PC-3 (cell line): ENCODE data around the gene WDR90. TPM values are rescaled to one million over a fixed set of nuclear protein-coding genes. Genes with fewer than 3 reads are reported as not detected.
A peak's percentile ranks its signal among the peaks of the same experiment; 100 is the strongest.
"Not testable (repeated sequence)": the region's sequence is repeated elsewhere in the genome, so short reads cannot be mapped to it uniquely, and the experiment has no call there.

Experiments
- ATAC-seq: fragments of 200-7000 bp; cut with Tn5 transposase; 2 replicates; pipeline ENCODE4 v1.9.1; 2020; ENCODE audit warnings: mild to moderate bottlenecking, moderate library complexity
- BruUV-seq: library from RNA; stranded (reverse); fragments of 400-500 nt; replicated peaks from 2 replicates; lab custom pipeline; 2021; lab: Mats Ljungman, UMichigan
- CTCF ChIA-PET: fragments of 300-600 bp; sonication (Branson Sonifier 250); formaldehyde crosslinking; loops from one replicate; lab custom pipeline; 2022; ENCODE audit warnings: antibody characterized with exemption; lab: Charles Lee
- POLR2A ChIA-PET: fragments of 300-600 bp; sonication (Branson Sonifier 250); formaldehyde crosslinking; loops from one replicate; lab custom pipeline; 2022; ENCODE audit warnings: antibody characterized with exemption; ENCODE audit not compliant: unreplicated experiment; lab: Charles Lee
- DNase-seq: peaks from one replicate; pipeline ENCODE4 v3.0.0-alpha.2; 2015
- H2AFZ ChIP-seq: fragments of 300-600 bp; sonication (generic); 2 replicates; pipeline ENCODE4 v1.6.0; 2016; ENCODE audit warnings: antibody characterized with exemption, low read length
- H3F3A ChIP-seq: fragments of 300-600 bp; sonication (generic); one replicate; pipeline ENCODE4 v1.6.0; 2017; ENCODE audit warnings: antibody characterized with exemption, low read length, control low read depth, mild to moderate bottlenecking; ENCODE audit not compliant: unreplicated experiment
- H3K27ac ChIP-seq: fragments of 300-600 bp; sonication (generic); 2 replicates; pipeline ENCODE4 v1.5.1; 2016; ENCODE audit warnings: mild to moderate bottlenecking, low read length
- H3K27me3 ChIP-seq: fragments of 300-600 bp; sonication (generic); 2 replicates; pipeline ENCODE4 v1.6.1; 2016; ENCODE audit warnings: low read length, mixed read lengths
- H3K36me3 ChIP-seq: fragments of 300-600 bp; sonication (generic); 2 replicates; pipeline ENCODE4 v1.6.1; 2016; ENCODE audit warnings: low read depth, mixed run types, low read length, mixed read lengths
- H3K4me1 ChIP-seq: fragments of 300-600 bp; sonication (generic); 2 replicates; pipeline ENCODE4 v1.5.1; 2016; ENCODE audit warnings: low read length; ENCODE audit not compliant: insufficient read depth
- H3K4me2 ChIP-seq: fragments of 300-600 bp; sonication (generic); 2 replicates; pipeline ENCODE4 v1.6.0; 2016; ENCODE audit warnings: low read length
- H3K4me3 ChIP-seq: fragments of 300-600 bp; sonication (generic); 2 replicates; pipeline ENCODE4 v1.5.1; 2016; ENCODE audit warnings: mild to moderate bottlenecking, low read length, mixed read lengths
- H3K79me2 ChIP-seq: fragments of 300-600 bp; sonication (generic); 2 replicates; pipeline ENCODE4 v1.6.1; 2017; ENCODE audit warnings: low read length, mixed read lengths
- H3K9ac ChIP-seq: fragments of 300-600 bp; sonication (generic); 2 replicates; pipeline ENCODE4 v1.6.0; 2016; ENCODE audit warnings: mild to moderate bottlenecking, low read length
- H3K9me2 ChIP-seq: fragments of 300-600 bp; sonication (generic); replicated peaks from 2 replicates; pipeline ENCODE4 v1.6.1; 2016; ENCODE audit warnings: mixed run types, low read length, mixed read lengths
- H3K9me3 ChIP-seq: fragments of 300-600 bp; sonication (generic); 2 replicates; pipeline ENCODE4 v1.6.1; 2016; ENCODE audit warnings: low read length, mixed read lengths
- H4K20me1 ChIP-seq: fragments of 300-600 bp; sonication (generic); 2 replicates; pipeline ENCODE4 v1.6.1; 2016; ENCODE audit warnings: low read length, mixed read lengths
- CTCF ChIP-seq: fragments of 300-600 bp; sonication (generic); conservative IDR thresholded peaks from 2 replicates; pipeline ENCODE4 v1.5.1; 2017; ENCODE audit warnings: antibody characterized with exemption, low read depth, mild to moderate bottlenecking, low read length
- EZH2 ChIP-seq: fragments of 300-600 bp; sonication (generic); IDR thresholded peaks from one replicate; pipeline ENCODE4 v1.6.1; 2017; ENCODE audit warnings: antibody characterized with exemption, mild to moderate bottlenecking, low read length; ENCODE audit not compliant: unreplicated experiment
- EZH2phosphoT487 ChIP-seq: fragments of 300-600 bp; sonication (generic); IDR thresholded peaks from 2 replicates; pipeline ENCODE4 v1.6.1; 2018; ENCODE audit warnings: mild to moderate bottlenecking, antibody characterized with exemption, low read length, borderline replicate concordance
- intact Hi-C: fragments of 100-400 bp; cut with micrococcal nuclease; formaldehyde crosslinking; loops from 2 replicates; pipeline ENCODE4 v1.9.0; 2023
- total RNA-seq: library from RNA; depleted of rRNA; stranded (reverse); fragments of >200 nt; gene quantifications from 2 replicates; pipeline ENCODE4 v1.2.3, GENCODE V29; 2014

Gene WDR90
- total RNA-seq, 1 experiment from 2014 or later = 44.4 TPM

GRCh38 chr16:689175-689897, 40.2 kb downstream of the WDR90 start:
- TF ChIP-seq EZH2 = no peak
- TF ChIP-seq CTCF = no peak
- no peak for TF ChIP-seq EZH2phosphoT487
- Histone ChIP-seq H3K27me3 (no peaks in the 10 kb centered on the region), H3K9ac (peak overlapping the region; percentile 91), H3K4me2 (peak overlapping the region; percentile 100), H3K9me3 (no peaks in the 10 kb centered on the region), H3K27ac (no peak overlapping the region), H3K79me2 (peaks cover 12% of the 10 kb centered on the region), H2AFZ (peak overlapping the region; percentile 81; the same call in 1 of the 2 replicates), H3K9me2 (no peaks in the 10 kb centered on the region), H3K36me3 (no peaks in the 10 kb centered on the region), H3K4me3 (peak overlapping the region; percentile 99), H3K4me1 (peaks cover 10% of the 10 kb centered on the region), H3F3A (peaks cover 4% of the 10 kb centered on the region), H4K20me1 (no peaks in the 10 kb centered on the region)
- no TSS peak for BruUV-seq
- POLR2A ChIA-PET = no interaction called here
- DNase-seq (no peak), ATAC-seq (no peak)
- intact Hi-C loops = no loop called here
- CTCF ChIA-PET = no interaction called here

GRCh38 chr16:691242-691641, 42.1 kb downstream of the WDR90 start:
- DNase-seq, H4K20me1 ChIP-seq, H2AFZ ChIP-seq, ATAC-seq, intact Hi-C loops, POLR2A ChIA-PET, H3K4me3 ChIP-seq, H3K36me3 ChIP-seq, H3F3A ChIP-seq, H3K27me3 ChIP-seq, H3K9ac ChIP-seq, BruUV-seq, H3K27ac ChIP-seq, H3K9me3 ChIP-seq, H3K9me2 ChIP-seq, CTCF ChIA-PET, H3K4me2 ChIP-seq: not testable (repeated sequence)
- Histone ChIP-seq H3K79me2 (peaks cover 12% of the 10 kb centered on the region), H3K4me1 (peaks cover 22% of the 10 kb centered on the region)

- DNase-seq (no peak), ATAC-seq (no peak)
- Histone ChIP-seq H3K27ac (no peak overlapping the region), H3K36me3 (no peaks in the 10 kb centered on the region), H3K4me1 (peaks cover 22% of the 10 kb centered on the region), H3K9me2 (no peaks in the 10 kb centered on the region), H3F3A (peaks cover 4% of the 10 kb centered on the region), H3K9me3 (no peaks in the 10 kb centered on the region), H3K9ac (no peak overlapping the region), H3K4me2 (no peak overlapping the region), H4K20me1 (no peaks in the 10 kb centered on the region), H3K4me3 (no peak overlapping the region), H3K27me3 (no peaks in the 10 kb centered on the region), H2AFZ (no peak overlapping the region), H3K79me2 (peaks cover 12% of the 10 kb centered on the region)
- intact Hi-C loops = no loop called here
- TF ChIP-seq EZH2phosphoT487 (no peak), EZH2 (no peak), CTCF (no peak)
- ChIA-PET POLR2A (interaction anchor here (0.6 kb wide), 1 partner anchor 1969 kb away, joined by 4 read pairs; no protein-coding TSS in a partner anchor), CTCF (no interaction called here)
- BruUV-seq = no TSS peak
These were observed 43.4 kb downstream of the WDR90 start for GRCh38 chr16:692356-693108.
